ENCODE measurements around the gene TM4SF4. TPM values are rescaled to one million over a fixed set of nuclear protein-coding genes. Genes with fewer than 3 reads are reported as not detected.

The TM4SF4 gene
- total RNA-seq, 1 donor from 2014 or later = not detected

DNA sequence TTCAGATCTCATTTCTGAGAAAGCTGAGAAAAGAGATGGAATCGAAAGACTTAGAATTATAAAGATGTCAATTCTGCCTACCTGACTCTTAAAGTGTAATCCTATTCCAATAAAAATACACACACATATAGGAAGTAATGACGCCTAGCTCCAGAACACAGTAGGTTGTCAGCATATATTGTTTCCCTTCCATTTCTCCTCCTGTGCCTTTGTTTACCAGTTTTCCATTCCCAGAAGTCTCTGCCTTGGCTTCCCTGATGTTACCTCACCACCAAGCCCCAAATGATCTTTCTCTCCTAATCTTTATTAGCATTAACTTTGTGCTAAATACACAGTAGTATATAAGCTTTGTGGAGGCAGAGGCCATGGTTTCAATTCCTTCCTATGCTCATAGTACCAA lies 40.0 kb downstream of the TM4SF4 start:
- H3K27me3 Mint-ChIP-seq (ENCODE audit: insufficient read depth) = peaks cover 19% of the 10 kb centered on the region
- H3K4me3 Mint-ChIP-seq = no peak overlapping the region
- intact Hi-C loops (cut with micrococcal nuclease) = no loop called here
- DNase-seq (ENCODE audit: low spot score) = no peak
- no peaks in the 10 kb centered on the region for H3K4me1 Mint-ChIP-seq (ENCODE audit: low read depth)
- no peaks in the 10 kb centered on the region for H3K36me3 Mint-ChIP-seq (ENCODE audit: low read depth)
- no peaks in the 10 kb centered on the region for H3K9me3 Mint-ChIP-seq
- H3K27ac Mint-ChIP-seq = no peak overlapping the region

DNA sequence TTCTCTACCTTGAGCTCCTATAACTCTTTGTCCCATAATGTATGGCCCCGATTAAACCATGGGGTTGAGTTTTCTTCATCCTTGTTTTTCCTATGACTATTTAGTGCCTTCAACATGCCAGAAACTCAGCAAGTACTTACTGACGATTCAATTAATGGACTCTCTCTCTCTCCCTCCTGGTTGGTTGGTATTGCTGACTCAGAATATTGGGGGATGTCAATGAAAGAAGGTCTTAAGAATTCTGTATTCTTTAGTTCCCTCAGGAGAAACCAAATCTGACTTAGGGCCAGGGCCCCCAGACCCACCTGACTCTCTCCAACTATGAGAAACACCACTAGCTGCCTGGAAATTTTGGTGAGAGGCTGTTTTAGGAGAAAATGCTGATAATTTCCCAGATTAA lies 40.8 kb downstream of the TM4SF4 start:
- intact Hi-C loops (cut with micrococcal nuclease) = no loop called here
- H3K36me3 Mint-ChIP-seq (ENCODE audit: low read depth) = no peaks in the 10 kb centered on the region
- H3K27me3 Mint-ChIP-seq (ENCODE audit: insufficient read depth) = peaks cover 19% of the 10 kb centered on the region
- no peak overlapping the region for H3K27ac Mint-ChIP-seq
- no peaks in the 10 kb centered on the region for H3K9me3 Mint-ChIP-seq
- DNase-seq (ENCODE audit: low spot score) = no peak
- no peaks in the 10 kb centered on the region for H3K4me1 Mint-ChIP-seq (ENCODE audit: low read depth)
- no peak overlapping the region for H3K4me3 Mint-ChIP-seq

DNA sequence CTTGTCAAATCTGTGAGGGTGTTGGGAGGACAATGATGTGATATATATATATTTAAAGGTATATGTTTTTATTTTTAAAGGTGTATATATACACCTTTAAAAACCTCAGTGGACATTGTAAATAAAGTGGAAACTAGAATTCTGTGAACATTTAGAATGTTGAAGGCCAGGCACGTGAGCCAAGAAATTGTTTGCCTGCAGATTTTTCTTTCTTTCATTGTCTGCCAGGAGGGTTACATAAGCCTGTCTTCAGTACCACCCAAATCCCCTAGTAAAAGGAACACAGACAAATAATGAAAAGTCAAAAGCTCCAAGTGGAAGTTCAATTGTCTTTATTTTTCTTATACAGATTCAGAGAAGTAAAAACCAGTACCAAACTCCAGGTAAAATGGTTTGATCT lies 42.4 kb downstream of the TM4SF4 start:
- Mint-ChIP-seq H3K9me3 (no peaks in the 10 kb centered on the region), H3K4me3 (no peak overlapping the region), H3K36me3 (ENCODE audit: low read depth) (no peaks in the 10 kb centered on the region), H3K4me1 (ENCODE audit: low read depth) (no peaks in the 10 kb centered on the region), H3K27me3 (ENCODE audit: insufficient read depth) (peaks cover 12% of the 10 kb centered on the region), H3K27ac (no peak overlapping the region)
- no peak for DNase-seq (ENCODE audit: low spot score)
- intact Hi-C loops (cut with micrococcal nuclease) = no loop called here

DNA sequence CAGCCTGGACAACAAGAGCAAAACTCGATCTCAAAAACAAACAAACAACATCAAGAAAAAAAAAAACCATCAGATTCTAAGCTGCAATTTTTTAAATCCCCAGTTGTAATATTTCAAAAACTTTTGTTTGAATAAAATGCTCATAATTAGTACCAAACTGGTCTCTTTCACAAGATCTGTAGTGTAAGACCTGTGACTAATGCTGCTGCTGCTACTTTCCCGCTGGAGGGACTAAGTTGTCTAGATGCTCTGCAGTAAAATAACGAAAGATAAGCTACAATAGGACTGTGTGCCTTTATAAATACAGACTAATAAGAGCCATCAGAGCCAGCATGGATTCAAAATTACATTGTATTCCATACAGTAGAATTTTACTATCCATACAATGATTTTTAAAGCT lies 45.4 kb downstream of the TM4SF4 start:
- DNase-seq (ENCODE audit: low spot score) = no peak
- Mint-ChIP-seq H3K27me3 (ENCODE audit: insufficient read depth) (peaks cover 1% of the 10 kb centered on the region), H3K4me3 (no peak overlapping the region), H3K4me1 (ENCODE audit: low read depth) (no peaks in the 10 kb centered on the region), H3K36me3 (ENCODE audit: low read depth) (no peaks in the 10 kb centered on the region), H3K27ac (no peak overlapping the region), H3K9me3 (no peaks in the 10 kb centered on the region)
- intact Hi-C loops (cut with micrococcal nuclease) = no loop called here

DNA sequence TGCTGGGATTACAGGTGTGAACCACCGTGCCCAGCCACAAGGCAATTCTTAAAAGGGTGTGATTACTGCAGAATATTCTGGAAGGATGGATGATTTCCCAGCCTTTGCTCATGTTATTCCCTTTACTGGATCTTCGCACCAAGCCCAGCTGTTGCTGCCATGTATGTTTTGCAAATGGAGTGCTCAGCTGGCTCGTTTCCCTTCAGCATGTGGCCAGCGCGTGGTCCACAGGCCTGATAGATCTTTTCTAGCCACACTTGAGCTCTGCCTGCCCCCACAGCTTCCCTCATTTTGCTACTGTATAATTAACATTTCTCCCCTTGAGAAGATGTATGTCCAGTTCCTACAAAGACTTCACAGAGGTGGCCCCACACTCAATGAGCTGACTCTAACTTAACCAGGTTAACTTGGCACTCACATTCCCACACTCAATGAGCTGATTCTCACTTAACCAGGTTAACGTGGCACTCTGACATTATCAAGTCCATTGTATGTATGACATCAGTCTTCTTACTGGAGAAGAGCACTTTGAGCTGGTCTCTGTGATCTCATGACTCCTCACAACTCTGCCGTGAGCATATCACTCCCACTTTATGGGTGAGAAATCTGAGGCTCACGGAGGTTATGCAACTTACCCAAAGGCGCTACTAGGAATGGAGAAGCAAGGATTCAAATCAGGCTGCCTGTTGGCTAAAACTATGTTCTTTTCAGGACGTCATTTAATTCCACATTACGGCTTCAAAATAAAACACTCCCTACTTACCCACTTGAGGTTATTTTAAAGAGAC lies 49.2 kb downstream of the TM4SF4 start:
- DNase-seq (ENCODE audit: low spot score) = no peak
- H3K27me3 Mint-ChIP-seq (ENCODE audit: insufficient read depth) = peaks cover 8% of the 10 kb centered on the region
- H3K27ac Mint-ChIP-seq = no peak overlapping the region
- no peaks in the 10 kb centered on the region for H3K36me3 Mint-ChIP-seq (ENCODE audit: low read depth)
- intact Hi-C loops (cut with micrococcal nuclease) = no loop called here
- H3K4me1 Mint-ChIP-seq (ENCODE audit: low read depth) = no peaks in the 10 kb centered on the region
- no peaks in the 10 kb centered on the region for H3K9me3 Mint-ChIP-seq
- H3K4me3 Mint-ChIP-seq = no peak overlapping the region

DNA sequence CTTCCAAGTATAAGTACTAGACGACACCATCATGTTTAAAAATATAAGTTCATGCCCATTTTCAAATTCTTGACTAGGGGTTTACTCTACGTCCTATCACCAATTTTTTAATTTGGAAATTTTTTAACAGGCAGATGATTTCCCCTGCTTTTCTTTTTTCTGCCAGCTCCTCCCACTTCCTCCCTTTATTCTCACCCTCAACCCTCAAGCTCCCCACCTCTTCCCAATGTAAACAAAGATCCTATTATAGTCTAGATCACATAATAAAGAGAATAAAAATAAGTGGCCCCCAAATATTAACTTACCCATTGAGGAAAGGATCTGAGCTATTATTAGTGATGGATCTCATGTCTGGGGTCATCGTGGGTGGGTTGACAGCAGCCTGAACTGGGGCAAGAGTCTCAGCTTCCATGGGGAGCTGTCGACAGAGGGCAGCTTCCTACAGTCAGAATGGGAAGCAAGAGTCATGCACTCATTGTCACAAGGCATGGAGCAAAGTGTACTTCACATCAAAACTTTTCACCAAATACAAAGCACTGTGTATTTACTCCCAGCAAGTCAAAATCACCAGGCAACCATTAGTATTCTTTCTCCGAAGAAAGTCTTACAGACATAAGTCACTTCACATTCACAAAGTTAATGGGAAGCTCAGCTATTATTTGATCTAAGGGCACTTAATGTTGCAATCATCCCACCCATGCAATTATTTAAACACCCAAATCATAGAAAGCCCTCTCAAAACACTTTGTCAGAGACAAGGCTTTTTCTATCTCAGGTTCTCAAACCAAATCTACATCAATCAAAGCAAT lies 53.2 kb downstream of the TM4SF4 start:
- H3K27me3 Mint-ChIP-seq (ENCODE audit: insufficient read depth) = peaks cover 8% of the 10 kb centered on the region
- intact Hi-C loops (cut with micrococcal nuclease) = no loop called here
- no peak for DNase-seq (ENCODE audit: low spot score)
- H3K4me3 Mint-ChIP-seq = no peak overlapping the region
- no peaks in the 10 kb centered on the region for H3K36me3 Mint-ChIP-seq (ENCODE audit: low read depth)
- peaks cover 8% of the 10 kb centered on the region for H3K4me1 Mint-ChIP-seq (ENCODE audit: low read depth)
- H3K27ac Mint-ChIP-seq = no peak overlapping the region
- H3K9me3 Mint-ChIP-seq = no peaks in the 10 kb centered on the region

DNA sequence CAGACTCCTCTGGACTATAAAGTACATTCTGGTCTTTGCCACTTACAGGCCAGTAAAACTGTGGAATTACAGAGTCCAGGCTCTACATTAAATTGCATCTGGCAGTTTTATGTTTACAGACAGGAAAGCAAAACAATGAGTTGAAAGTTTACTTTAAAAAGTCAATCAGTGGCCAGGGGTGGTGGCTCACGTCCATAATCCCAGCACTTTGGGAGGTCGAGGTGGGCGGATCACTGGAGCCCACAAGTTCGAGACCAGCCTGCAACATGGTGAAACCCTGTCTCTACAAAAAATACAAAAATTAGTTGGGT lies 53.8 kb downstream of the TM4SF4 start:
- intact Hi-C loops (cut with micrococcal nuclease) = no loop called here

DNA sequence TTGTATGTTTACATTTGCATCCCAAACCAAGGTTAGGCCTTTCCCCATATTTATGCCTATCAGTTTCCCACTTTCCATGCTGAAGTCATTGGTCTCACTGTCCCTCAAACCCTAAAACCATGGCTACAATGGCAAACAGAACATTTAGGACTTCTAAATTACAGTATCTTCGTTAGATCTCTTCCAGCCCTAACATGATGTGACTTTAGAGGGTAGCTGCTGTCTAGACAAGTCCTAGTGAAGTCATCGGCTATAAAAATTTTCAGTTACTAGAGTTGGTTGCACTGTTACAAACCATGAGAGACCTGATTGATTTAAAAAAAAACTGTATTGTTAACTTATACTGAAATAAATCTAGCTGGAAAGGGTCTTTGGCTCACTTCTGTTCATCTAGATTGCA lies 54.6 kb downstream of the TM4SF4 start:
- Mint-ChIP-seq H3K36me3 (ENCODE audit: low read depth) (no peaks in the 10 kb centered on the region), H3K27me3 (ENCODE audit: insufficient read depth) (peaks cover 8% of the 10 kb centered on the region), H3K27ac (no peak overlapping the region), H3K4me1 (ENCODE audit: low read depth) (peaks cover 11% of the 10 kb centered on the region), H3K9me3 (no peaks in the 10 kb centered on the region), H3K4me3 (no peak overlapping the region)
- intact Hi-C loops (cut with micrococcal nuclease) = no loop called here
- no peak for DNase-seq (ENCODE audit: low spot score)

More for the DNA sequence above, 53.8 kb downstream of the TM4SF4 start:
- no peaks in the 10 kb centered on the region for H3K9me3 Mint-ChIP-seq
- H3K36me3 Mint-ChIP-seq (ENCODE audit: low read depth) = no peaks in the 10 kb centered on the region
- no peak overlapping the region for H3K4me3 Mint-ChIP-seq
- H3K27ac Mint-ChIP-seq = no peak overlapping the region
- peaks cover 11% of the 10 kb centered on the region for H3K4me1 Mint-ChIP-seq (ENCODE audit: low read depth)
- no peak for DNase-seq (ENCODE audit: low spot score)
- peaks cover 8% of the 10 kb centered on the region for H3K27me3 Mint-ChIP-seq (ENCODE audit: insufficient read depth)

DNA sequence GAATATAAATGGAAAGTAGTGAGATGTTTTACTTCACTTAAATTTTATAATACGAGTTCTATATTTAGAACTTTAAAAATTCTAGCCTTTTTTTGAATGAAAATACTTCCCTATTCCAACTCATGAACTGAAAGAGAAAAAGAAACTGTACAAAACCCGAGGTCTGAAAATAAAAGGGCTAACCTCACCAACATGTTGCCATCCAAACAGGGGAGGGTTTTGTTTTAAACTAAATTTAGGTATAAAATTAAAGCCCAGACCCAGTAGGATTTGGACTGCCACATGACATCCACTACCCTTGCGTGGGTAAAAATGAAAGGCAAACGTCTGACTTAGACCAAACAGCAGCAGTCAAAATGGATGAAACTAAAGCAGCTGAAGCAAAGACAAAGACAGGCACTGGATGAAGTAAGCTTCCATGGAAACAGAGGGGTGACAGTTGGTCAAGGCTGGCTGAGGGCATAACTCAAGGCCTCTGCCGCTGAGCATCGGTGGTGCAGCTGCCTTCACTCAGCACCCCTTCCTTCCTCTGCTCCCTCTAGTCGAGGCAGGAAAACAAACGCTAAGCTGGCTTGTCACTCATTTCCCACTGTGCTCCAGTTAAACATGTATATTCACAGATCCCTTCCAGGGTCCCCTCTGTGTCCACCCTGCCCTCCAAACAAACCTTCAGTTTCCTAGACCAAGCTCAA lies 58.1 kb downstream of the TM4SF4 start:
- intact Hi-C loops (cut with micrococcal nuclease) = no loop called here
- DNase-seq (ENCODE audit: low spot score) = no peak
- H3K36me3 Mint-ChIP-seq (ENCODE audit: low read depth) = no peaks in the 10 kb centered on the region
- no peak overlapping the region for H3K4me3 Mint-ChIP-seq
- peaks cover 2% of the 10 kb centered on the region for H3K27me3 Mint-ChIP-seq (ENCODE audit: insufficient read depth)
- H3K9me3 Mint-ChIP-seq = no peaks in the 10 kb centered on the region
- H3K27ac Mint-ChIP-seq = no peak overlapping the region
- H3K4me1 Mint-ChIP-seq (ENCODE audit: low read depth) = peaks cover 11% of the 10 kb centered on the region

DNA sequence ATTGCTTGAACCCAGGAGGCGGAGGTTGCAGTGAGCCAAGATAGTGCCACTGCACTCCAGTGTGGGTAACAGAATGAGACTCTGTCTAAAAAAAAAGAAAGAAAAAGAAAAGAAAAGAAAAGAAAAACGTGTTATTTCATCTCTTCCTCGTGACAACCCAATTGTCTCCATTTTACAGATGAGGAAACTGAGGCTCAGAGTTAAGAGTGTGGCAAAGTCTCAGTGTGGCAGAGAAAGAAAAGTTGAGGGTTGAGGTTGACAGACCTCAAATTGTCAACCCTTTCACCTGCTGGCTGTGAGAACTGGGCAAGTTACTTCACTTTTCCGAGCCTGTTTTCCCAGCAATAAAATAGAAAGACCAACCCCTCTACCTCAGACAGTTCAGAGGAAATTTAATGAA lies 59.6 kb downstream of the TM4SF4 start:
- H3K27me3 Mint-ChIP-seq (ENCODE audit: insufficient read depth) = peaks cover 6% of the 10 kb centered on the region
- intact Hi-C loops (cut with micrococcal nuclease) = no loop called here
- peaks cover 11% of the 10 kb centered on the region for H3K4me1 Mint-ChIP-seq (ENCODE audit: low read depth)

DNA sequence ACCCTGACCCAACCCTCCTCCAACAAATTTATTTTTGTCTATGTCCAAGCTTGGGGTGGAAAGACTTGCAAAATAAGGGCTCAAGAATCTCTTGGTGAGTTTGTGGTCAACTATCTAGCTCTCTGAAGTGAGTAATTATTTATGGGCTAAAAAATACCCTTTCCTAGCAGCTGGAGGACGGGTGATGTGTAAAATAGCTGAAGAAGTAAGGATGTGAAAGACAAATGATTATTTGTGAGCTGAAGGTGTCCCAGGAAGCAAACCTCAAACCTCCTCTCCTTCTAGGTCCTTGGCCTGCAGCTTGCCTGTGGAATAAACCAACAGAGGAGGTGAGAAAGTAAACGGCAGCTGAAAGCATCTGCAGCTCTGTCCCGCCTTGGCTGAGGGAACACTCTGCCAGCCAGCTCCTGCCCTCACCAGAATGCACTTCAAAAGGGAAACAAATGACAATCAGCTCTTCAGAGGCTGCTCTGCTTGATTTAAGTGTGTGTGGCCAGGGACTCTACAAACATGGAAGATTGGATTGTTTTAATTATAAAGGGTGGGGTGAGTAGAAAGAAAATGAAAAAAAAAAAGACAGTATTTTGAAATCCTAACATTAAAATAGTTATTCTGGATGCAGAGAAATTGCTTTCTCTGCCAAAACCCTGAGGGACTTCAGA lies 60.3 kb downstream of the TM4SF4 start:
- H3K4me1 Mint-ChIP-seq (ENCODE audit: low read depth) = peaks cover 11% of the 10 kb centered on the region
- intact Hi-C loops (cut with micrococcal nuclease) = no loop called here
- no peak overlapping the region for H3K4me3 Mint-ChIP-seq

More for the DNA sequence above, 59.6 kb downstream of the TM4SF4 start:
- Mint-ChIP-seq H3K4me3 (no peak overlapping the region), H3K27ac (no peak overlapping the region), H3K9me3 (no peaks in the 10 kb centered on the region), H3K36me3 (ENCODE audit: low read depth) (no peaks in the 10 kb centered on the region)
- DNase-seq (ENCODE audit: low spot score) = no peak

DNA sequence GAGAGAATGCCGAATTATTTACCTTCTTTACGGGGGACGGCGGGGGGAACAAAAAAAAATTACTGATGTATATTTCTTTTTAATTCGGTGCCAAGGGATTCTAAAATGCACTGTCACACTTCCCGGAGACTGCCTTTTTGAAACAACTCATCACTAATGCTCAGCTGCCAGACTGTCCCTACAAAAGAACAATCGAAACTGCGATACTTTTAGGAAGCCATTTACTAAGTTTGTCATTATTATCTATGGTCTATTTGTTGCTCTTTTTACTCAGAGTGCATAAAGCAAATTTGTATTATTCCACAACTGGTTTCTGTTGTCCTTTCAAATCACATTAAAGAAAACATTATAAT lies 60.8 kb downstream of the TM4SF4 start:
- no peaks in the 10 kb centered on the region for H3K9me3 Mint-ChIP-seq
- H3K36me3 Mint-ChIP-seq (ENCODE audit: low read depth) = no peaks in the 10 kb centered on the region

More for the DNA sequence above, 60.3 kb downstream of the TM4SF4 start:
- Mint-ChIP-seq H3K36me3 (ENCODE audit: low read depth) (no peaks in the 10 kb centered on the region), H3K9me3 (no peaks in the 10 kb centered on the region), H3K27ac (no peak overlapping the region), H3K27me3 (ENCODE audit: insufficient read depth) (peaks cover 6% of the 10 kb centered on the region)
- DNase-seq (ENCODE audit: low spot score) = no peak

DNA sequence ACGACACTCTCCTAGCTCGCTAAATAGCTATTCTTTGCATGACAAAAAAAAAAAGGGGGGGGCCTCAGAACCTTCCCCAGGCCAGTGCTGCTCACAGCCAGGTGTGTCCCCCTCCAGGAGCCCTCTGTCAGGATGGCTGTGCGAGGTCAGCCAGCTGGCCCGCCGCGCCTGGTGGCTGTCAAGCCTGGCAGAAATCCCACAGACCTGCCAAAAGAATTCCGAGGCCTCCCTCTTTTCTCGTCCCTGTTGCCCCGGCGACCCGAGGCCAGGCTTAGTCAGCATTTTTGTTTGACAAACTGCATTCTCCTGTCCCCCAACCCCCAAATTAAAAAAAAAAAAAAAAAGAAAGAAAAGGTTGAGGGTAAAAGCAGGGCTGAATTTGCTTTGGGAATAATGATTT lies 61.9 kb downstream of the TM4SF4 start:
- Mint-ChIP-seq H3K9me3 (no peaks in the 10 kb centered on the region), H3K4me3 (no peak overlapping the region), H3K27ac (no peak overlapping the region), H3K4me1 (ENCODE audit: low read depth) (peaks cover 11% of the 10 kb centered on the region), H3K27me3 (ENCODE audit: insufficient read depth) (peaks cover 8% of the 10 kb centered on the region), H3K36me3 (ENCODE audit: low read depth) (no peaks in the 10 kb centered on the region)
- DNase-seq (ENCODE audit: low spot score) = no peak
- intact Hi-C loops (cut with micrococcal nuclease) = no loop called here

More for the DNA sequence above, 60.8 kb downstream of the TM4SF4 start:
- no peak for DNase-seq (ENCODE audit: low spot score)
- H3K4me1 Mint-ChIP-seq (ENCODE audit: low read depth) = peaks cover 11% of the 10 kb centered on the region
- no peak overlapping the region for H3K4me3 Mint-ChIP-seq
- H3K27ac Mint-ChIP-seq = no peak overlapping the region
- H3K27me3 Mint-ChIP-seq (ENCODE audit: insufficient read depth) = peaks cover 8% of the 10 kb centered on the region
- intact Hi-C loops (cut with micrococcal nuclease) = no loop called here
